ENCODE results near the gene SPC24.
A peak's percentile ranks its signal among the peaks of the same experiment; 100 is the strongest.
"Not testable (repeated sequence)": the region's sequence is repeated elsewhere in the genome, so short reads cannot be mapped to it uniquely, and the experiment has no call there.

The SPC24 gene

DNA sequence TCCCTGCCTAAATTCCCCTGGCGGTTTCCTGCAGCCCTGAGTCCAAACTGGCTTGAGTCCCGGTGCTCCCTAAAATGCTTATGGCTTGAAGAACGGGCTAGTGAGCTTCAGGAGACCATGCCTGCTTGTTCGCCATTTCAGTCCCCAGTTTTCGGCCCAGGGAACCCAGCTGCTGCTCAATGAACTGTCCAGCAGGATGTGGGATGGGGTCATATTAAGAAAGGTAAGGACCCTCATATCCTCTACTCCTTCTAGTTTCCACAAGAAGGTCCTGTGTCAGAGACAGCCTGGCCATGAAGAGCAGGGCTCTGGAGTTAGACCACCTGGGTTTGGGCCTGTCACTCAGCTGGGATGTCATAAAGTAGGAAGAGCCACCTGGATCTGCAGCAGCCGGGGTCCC lies 17.0 kb upstream of the SPC24 start:
- Histone ChIP-seq H3K27me3 (ENCODE audit: insufficient read depth, low read length) (no peaks in the 10 kb centered on the region), H3K4me3 (ENCODE audit: low read length) (no peak overlapping the region), H3K9ac (ENCODE audit: low read depth, low read length) (no peak overlapping the region), H3K27ac (ENCODE audit: low read length) (no peak overlapping the region), H3K36me3 (ENCODE audit: insufficient read depth, low read depth, low read length) (peaks cover 63% of the 10 kb centered on the region), H3K9me3 (ENCODE audit: insufficient read depth, low read depth, low read length) (no peaks in the 10 kb centered on the region), H3K4me1 (ENCODE audit: insufficient read depth, low read length) (no peaks in the 10 kb centered on the region)

DNA sequence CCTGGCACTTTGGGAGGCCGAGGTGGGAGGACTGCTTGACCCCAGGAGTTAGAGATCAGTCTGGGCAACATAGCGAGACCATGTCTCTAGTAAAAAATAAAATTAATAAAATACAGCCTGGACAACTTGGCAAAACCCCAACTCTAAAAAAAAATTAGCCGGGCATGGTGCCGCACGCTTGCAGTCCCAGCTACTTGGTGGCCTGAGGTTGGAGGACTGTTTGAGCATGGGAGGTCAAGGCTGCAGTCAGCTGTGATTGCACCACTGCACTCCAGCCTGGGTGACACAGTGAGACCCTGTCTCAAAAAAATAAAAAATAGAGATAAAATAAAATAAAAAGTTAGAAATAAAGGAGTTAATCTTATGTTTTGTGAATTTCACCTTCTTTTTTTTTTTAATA lies 15.6 kb upstream of the SPC24 start:
- Histone ChIP-seq H3K9ac (ENCODE audit: low read depth, low read length) (no peak overlapping the region), H3K4me1 (ENCODE audit: insufficient read depth, low read length) (no peaks in the 10 kb centered on the region), H3K27ac (ENCODE audit: low read length) (no peak overlapping the region), H3K36me3 (ENCODE audit: insufficient read depth, low read depth, low read length) (peaks cover 59% of the 10 kb centered on the region), H3K4me3 (ENCODE audit: low read length) (no peak overlapping the region), H3K27me3 (ENCODE audit: insufficient read depth, low read length) (no peaks in the 10 kb centered on the region), H3K9me3 (ENCODE audit: insufficient read depth, low read depth, low read length) (no peaks in the 10 kb centered on the region)

DNA sequence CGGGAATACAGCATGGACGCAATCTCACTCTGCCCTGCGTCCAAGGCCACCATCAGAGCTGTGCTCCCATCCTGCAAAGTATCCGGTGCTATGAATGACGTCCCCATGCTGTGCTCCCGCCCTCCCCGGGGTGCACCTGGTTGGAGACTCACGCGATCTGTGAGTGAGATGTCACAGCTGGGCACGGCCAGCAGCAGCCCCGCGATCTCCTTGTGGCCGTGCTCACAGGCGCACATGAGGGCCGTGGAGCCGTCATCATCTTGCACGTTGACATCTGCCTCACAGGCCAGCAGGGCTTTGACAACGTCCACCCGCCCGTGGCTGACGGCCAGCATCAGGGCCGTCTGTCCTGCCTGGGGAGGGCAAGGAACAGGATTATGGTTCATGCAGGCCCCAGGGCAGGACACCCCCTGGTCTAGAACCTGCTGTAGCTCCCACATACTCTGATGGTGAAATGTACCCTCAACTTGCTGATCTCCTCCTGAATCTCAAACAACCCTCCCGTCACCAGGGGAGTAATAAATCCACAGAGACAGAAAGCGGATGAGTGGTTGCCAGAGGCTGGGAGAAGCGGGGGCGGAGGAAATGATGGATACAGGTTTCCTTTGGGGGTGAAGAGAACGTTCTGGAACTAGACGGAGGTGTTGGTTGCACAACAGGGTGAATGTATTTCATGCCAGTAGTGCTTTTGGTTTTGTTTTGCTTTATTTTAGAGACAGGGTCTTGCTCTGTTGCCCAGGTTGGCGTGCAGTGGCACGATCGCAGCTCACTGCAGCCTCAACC lies 14.5 kb upstream of the SPC24 start:
- Histone ChIP-seq H3K36me3 (ENCODE audit: insufficient read depth, low read depth, low read length) (peaks cover 59% of the 10 kb centered on the region), H3K9me3 (ENCODE audit: insufficient read depth, low read depth, low read length) (no peaks in the 10 kb centered on the region), H3K4me1 (ENCODE audit: insufficient read depth, low read length) (no peaks in the 10 kb centered on the region), H3K27me3 (ENCODE audit: insufficient read depth, low read length) (no peaks in the 10 kb centered on the region), H3K4me3 (ENCODE audit: low read length) (no peak overlapping the region), H3K27ac (ENCODE audit: low read length) (no peak overlapping the region), H3K9ac (ENCODE audit: low read depth, low read length) (no peak overlapping the region)

DNA sequence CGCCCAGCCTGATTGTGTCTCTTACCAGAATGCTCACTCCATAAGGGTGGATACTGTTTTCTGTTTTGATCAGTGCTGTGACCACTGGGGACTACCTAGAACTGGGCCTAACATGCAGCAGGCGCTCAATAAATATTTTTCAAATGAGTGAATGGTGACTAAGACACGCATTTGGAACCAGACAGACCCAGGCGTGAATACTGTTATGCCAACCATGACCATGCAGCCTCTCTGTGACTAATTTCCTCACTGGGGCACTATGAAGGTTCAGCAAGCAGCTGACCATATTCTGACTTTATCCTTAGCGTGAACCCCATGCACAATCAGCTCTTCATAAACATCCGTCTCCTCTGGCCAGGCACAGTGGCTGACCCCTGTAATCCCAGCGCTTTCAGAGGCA lies 13.0 kb upstream of the SPC24 start:
- Histone ChIP-seq H3K36me3 (ENCODE audit: insufficient read depth, low read depth, low read length) (peaks cover 45% of the 10 kb centered on the region), H3K9ac (ENCODE audit: low read depth, low read length) (no peak overlapping the region)

DNA sequence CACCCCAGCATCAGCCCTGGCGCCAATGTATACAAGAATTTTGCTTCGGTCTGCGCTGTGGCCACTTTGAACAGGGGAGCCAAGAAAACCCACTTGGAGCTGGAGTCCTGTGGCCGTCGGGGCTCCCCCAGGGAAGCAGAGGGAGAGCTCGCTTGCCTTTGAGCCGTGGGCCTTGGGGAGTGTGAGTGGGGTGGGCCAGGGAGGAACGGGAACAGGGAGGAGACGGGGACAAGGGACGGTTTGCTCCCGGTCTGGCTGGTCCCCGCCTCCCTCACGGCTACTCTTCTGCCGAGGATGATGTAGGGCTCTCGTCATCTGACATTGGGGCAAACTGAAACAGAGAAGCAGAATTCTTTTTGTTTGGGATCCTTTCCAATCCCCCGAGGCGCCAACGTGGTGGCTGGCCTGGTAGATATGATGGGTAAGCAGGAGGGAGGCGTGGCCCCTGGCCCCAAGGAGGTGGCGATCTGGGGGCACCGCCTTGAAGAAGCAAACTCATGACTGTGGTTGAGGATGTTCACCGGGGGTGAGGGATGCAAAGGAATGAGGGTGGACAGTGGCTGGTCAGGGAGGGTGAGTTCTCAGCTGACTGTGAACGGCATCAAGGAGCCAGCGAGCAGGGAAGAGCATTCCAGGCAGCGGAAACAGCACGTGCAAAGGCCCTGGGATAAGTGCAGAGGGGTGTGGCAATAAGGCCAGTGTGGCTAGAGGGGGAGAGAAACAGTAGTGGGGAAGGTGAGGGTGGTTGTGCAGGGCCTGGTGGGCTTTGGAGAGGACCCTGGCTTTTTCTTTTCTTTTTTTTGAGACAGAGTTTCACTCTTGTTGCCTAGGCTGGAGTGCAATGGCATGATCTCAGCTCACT lies 10.9 kb upstream of the SPC24 start:
- Histone ChIP-seq H3K4me1 (ENCODE audit: insufficient read depth, low read length) (no peaks in the 10 kb centered on the region), H3K9ac (ENCODE audit: low read depth, low read length) (no peak overlapping the region), H3K9me3 (ENCODE audit: insufficient read depth, low read depth, low read length) (no peaks in the 10 kb centered on the region), H3K27me3 (ENCODE audit: insufficient read depth, low read length) (no peaks in the 10 kb centered on the region), H3K27ac (ENCODE audit: low read length) (no peak overlapping the region), H3K4me3 (ENCODE audit: low read length) (no peak overlapping the region), H3K36me3 (ENCODE audit: insufficient read depth, low read depth, low read length) (peaks cover 31% of the 10 kb centered on the region)

More for the DNA sequence above, 13.0 kb upstream of the SPC24 start:
- H3K4me1 ChIP-seq (ENCODE audit: insufficient read depth, low read length): no peaks in the 10 kb centered on the region
- no peak overlapping the region for H3K4me3 ChIP-seq (ENCODE audit: low read length)
- H3K27me3 ChIP-seq (ENCODE audit: insufficient read depth, low read length): no peaks in the 10 kb centered on the region
- H3K9me3 ChIP-seq (ENCODE audit: insufficient read depth, low read depth, low read length): no peaks in the 10 kb centered on the region
- H3K27ac ChIP-seq (ENCODE audit: low read length): no peak overlapping the region

DNA sequence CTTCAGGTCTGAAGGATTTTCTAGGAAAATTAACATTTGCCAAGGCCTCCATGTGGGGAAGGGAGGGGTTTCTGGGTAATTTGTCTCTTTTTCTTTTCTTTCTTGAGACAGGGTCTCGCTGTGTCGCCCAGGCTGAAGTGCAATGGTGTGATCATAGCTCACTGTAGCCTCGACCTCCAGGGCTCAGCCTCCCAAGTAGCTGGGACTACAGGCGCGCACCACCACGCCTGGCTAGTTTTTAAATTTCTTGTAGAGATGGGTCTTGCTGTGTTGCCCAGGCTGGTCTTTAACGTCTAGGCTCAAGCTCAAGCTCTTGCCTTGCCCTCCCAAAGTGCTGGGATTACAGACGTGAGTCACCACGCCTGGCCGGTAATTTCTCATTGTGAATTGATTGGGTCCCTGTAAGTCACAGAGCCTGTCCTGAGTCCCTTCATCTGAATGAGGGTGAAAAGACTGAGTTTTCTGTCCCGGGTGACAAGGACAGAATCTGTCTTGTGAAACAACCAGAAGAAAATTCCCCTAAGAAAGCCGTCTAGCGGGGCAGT lies 10.0 kb upstream of the SPC24 start:
- Histone ChIP-seq H3K9ac (ENCODE audit: low read depth, low read length) (no peak overlapping the region), H3K27ac (ENCODE audit: low read length) (no peak overlapping the region), H3K36me3 (ENCODE audit: insufficient read depth, low read depth, low read length) (peaks cover 31% of the 10 kb centered on the region), H3K9me3 (ENCODE audit: insufficient read depth, low read depth, low read length) (no peaks in the 10 kb centered on the region), H3K27me3 (ENCODE audit: insufficient read depth, low read length) (no peaks in the 10 kb centered on the region), H3K4me3 (ENCODE audit: low read length) (no peak overlapping the region), H3K4me1 (ENCODE audit: insufficient read depth, low read length) (no peaks in the 10 kb centered on the region)

DNA sequence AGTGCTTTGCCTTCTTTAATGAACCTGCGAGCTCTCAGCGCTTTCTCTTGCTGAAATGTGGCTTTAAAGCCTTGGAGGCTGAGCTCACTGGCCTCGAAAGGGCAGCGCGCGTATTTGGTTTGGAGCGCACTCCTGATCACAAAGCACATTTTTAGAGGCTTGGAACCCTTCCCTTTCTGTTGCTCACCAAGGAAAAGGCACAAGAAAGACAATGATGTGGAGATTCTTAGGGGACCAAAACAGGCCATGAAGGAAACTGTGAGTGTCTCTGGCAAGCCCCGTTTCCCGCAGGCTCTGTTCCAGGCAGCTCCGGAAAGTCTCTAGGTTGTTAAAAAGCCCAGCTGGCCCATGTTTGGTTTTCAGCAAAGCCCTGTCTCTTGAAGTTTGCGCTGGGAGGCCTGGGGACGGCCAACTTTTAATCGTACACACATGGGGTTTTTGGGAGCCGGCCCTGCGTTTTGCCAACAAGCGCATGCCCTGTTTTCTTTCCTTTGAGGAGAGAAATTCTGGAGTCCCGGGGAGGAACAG lies 9.4 kb upstream of the SPC24 start:
- H3K36me3 ChIP-seq (ENCODE audit: insufficient read depth, low read depth, low read length): peaks cover 26% of the 10 kb centered on the region
- H3K27ac ChIP-seq (ENCODE audit: low read length): no peak overlapping the region
- H3K9me3 ChIP-seq (ENCODE audit: insufficient read depth, low read depth, low read length): no peaks in the 10 kb centered on the region
- H3K4me3 ChIP-seq (ENCODE audit: low read length): no peak overlapping the region
- H3K4me1 ChIP-seq (ENCODE audit: insufficient read depth, low read length): no peaks in the 10 kb centered on the region
- H3K27me3 ChIP-seq (ENCODE audit: insufficient read depth, low read length): no peaks in the 10 kb centered on the region
- H3K9ac ChIP-seq (ENCODE audit: low read depth, low read length): no peak overlapping the region

DNA sequence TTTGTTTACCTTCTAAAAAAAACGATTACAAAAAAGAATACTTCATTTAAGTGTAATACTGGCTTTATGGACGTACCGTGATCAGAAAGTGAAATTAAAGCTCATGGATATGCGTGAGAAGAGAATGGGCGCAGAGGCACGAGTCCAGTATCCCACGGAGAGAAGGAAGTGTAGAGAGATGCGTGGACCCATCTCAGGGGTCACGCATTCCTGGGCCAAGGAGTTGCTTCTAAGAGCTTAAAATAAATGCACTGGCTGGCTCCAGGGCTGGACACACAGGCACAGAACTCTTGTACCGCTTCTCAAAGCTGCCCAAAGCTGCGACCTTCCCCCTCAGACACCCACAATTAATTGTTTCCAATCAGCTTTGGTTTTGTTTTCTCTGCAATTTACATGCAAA lies 8.7 kb upstream of the SPC24 start:
- Histone ChIP-seq H3K36me3 (ENCODE audit: insufficient read depth, low read depth, low read length) (peaks cover 21% of the 10 kb centered on the region), H3K27me3 (ENCODE audit: insufficient read depth, low read length) (no peaks in the 10 kb centered on the region), H3K9ac (ENCODE audit: low read depth, low read length) (no peak overlapping the region), H3K4me3 (ENCODE audit: low read length) (no peak overlapping the region), H3K9me3 (ENCODE audit: insufficient read depth, low read depth, low read length) (no peaks in the 10 kb centered on the region), H3K4me1 (ENCODE audit: insufficient read depth, low read length) (no peaks in the 10 kb centered on the region), H3K27ac (ENCODE audit: low read length) (no peak overlapping the region)

DNA sequence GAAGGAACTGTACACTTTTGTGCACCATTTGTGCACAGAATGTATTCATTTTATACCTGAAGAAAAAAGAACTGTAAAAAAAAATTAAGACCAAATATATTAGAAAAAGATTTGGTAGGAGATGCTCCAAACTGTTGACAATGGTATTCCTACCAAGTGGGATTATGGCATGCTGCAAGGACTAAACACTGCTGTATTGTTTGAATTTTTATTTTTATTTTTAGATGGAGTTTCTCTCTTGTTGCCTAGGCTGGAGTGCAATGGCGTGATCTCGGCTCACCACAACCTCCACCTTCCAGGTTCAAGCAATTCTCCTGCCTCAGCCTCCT lies 4.8 kb upstream of the SPC24 start:
- H3K4me1 ChIP-seq (ENCODE audit: insufficient read depth, low read length); H3K9ac ChIP-seq (ENCODE audit: low read depth, low read length); H3K27me3 ChIP-seq (ENCODE audit: insufficient read depth, low read length); H3K9me3 ChIP-seq (ENCODE audit: insufficient read depth, low read depth, low read length); H3K4me3 ChIP-seq (ENCODE audit: low read length); H3K36me3 ChIP-seq (ENCODE audit: insufficient read depth, low read depth, low read length); H3K27ac ChIP-seq (ENCODE audit: low read length): not testable (repeated sequence)

DNA sequence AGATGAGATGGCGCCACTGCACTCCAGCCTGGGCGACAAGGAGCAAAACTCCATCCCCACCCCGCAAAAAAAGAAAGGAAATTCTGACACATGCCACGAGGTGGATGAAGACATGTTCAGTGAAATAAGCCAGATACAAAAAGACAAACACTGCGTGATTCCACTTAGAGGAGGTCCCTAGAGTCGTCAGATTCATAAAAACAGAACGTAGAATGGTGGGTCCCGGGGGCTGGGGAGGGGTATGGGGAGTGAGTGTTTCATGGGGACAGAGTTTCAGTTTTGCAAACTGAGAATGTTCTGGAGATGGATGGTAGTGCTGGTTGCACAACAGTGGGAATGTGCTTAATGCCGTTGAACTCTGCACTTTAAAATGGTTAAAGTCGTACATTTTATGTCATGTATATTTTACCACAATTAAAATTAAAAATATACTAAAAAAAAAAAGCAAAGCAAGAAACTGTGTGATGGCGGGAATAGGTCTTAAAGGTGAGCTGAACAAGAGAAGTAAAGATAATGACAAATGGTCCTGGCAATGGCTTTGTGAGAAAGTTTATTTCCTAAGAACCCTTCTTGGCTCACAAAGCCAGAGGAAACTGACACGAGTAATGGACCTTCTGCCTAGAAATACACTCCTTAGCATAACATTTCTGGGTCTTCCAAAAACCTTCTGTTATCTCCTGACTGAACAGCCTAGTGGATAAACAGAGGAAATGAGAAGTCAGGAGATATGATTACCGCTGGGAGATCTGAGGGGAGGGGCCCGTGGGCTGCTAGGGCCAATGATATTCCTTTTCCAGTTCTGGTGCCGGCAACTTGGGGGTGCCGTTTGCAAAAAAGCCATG lies 4.2 kb upstream of the SPC24 start:
- no peak overlapping the region for H3K27ac ChIP-seq (ENCODE audit: low read length)
- H3K4me3 ChIP-seq (ENCODE audit: low read length): no peak overlapping the region
- no peak overlapping the region for H3K9ac ChIP-seq (ENCODE audit: low read depth, low read length)

DNA sequence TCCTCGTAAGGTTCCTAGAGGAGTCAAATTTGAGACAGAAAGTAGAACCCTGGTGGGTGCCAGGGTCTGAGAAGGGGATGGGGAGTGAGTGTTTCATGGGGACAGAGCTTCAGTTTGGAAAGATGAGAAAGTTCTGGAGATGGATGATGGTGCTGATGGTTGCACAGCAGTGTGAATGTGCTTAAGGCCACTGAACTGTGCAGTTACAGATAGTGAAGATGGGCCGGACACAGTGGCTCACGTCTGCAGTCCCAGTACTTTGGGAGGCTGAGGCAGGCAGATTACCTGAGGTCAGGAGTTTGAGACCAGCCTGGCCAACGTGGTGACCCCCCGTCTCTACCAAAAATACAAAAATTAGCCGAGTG lies 917 bp downstream of the SPC24 start:
- Histone ChIP-seq H3K9me3 (ENCODE audit: insufficient read depth, low read depth, low read length) (no peaks in the 10 kb centered on the region), H3K27me3 (ENCODE audit: insufficient read depth, low read length) (no peaks in the 10 kb centered on the region), H3K4me1 (ENCODE audit: insufficient read depth, low read length) (peaks cover 2% of the 10 kb centered on the region; the same call in 1 of the 2 replicates), H3K9ac (ENCODE audit: low read depth, low read length) (peak overlapping the region; percentile 95; the same call in 1 of the 2 replicates), H3K36me3 (ENCODE audit: insufficient read depth, low read depth, low read length) (peaks cover 9% of the 10 kb centered on the region; the same call in 1 of the 2 replicates), H3K27ac (ENCODE audit: low read length) (no peak overlapping the region), H3K4me3 (ENCODE audit: low read length) (peak overlapping the region; percentile 92)

More for the DNA sequence above, 4.2 kb upstream of the SPC24 start:
- no peaks in the 10 kb centered on the region for H3K9me3 ChIP-seq (ENCODE audit: insufficient read depth, low read depth, low read length)
- H3K27me3 ChIP-seq (ENCODE audit: insufficient read depth, low read length): no peaks in the 10 kb centered on the region
- no peaks in the 10 kb centered on the region for H3K36me3 ChIP-seq (ENCODE audit: insufficient read depth, low read depth, low read length)
- H3K4me1 ChIP-seq (ENCODE audit: insufficient read depth, low read length): no peaks in the 10 kb centered on the region; the same call in 1 of the 2 replicates

Measured in iPS-20b (cell line).